Activated B cell treated with CpG ODN at 0.5 μM for 24 hours (primary cell): ENCODE data around the gene TMPRSS13. TPM values are rescaled to one million over a fixed set of nuclear protein-coding genes. Genes with fewer than 3 reads are reported as not detected.

ENCODE experiments used
- ATAC-seq: fragments of 200-7000 bp; cut with Tn5 transposase; one replicate; pipeline ENCODE4 v1.10.0; 2021; ENCODE audit warnings: low read depth, mild to moderate bottlenecking, moderate library complexity
- CTCF ChIA-PET: fragments of 350-600 bp; sonication (Branson Sonifier 250); formaldehyde crosslinking; loops from one replicate; lab custom pipeline; 2021; ENCODE audit warnings: antibody characterized with exemption; lab: Charles Lee
- POLR2A ChIA-PET: fragments of 350-600 bp; sonication (Branson Sonifier 250); formaldehyde crosslinking; loops from one replicate; lab custom pipeline; 2021; ENCODE audit warnings: antibody characterized with exemption; lab: Charles Lee
- DNase-seq: peaks from one replicate; pipeline ENCODE4 v3.0.0; 2022
- H3K27ac Mint-ChIP-seq: one replicate; pipeline ENCODE4 v1.8.0; 2020; ENCODE audit warnings: mixed read lengths
- H3K27me3 Mint-ChIP-seq: one replicate; pipeline ENCODE4 v1.8.0; 2021; ENCODE audit warnings: mixed read lengths
- H3K36me3 Mint-ChIP-seq: one replicate; pipeline ENCODE4 v1.8.0; 2021; ENCODE audit warnings: low read depth, mixed read lengths
- H3K4me1 Mint-ChIP-seq: one replicate; pipeline ENCODE4 v1.8.0; 2021; ENCODE audit warnings: mixed read lengths
- H3K4me3 Mint-ChIP-seq: one replicate; pipeline ENCODE4 v1.8.0; 2020; ENCODE audit warnings: mild to moderate bottlenecking, mixed read lengths
- H3K9me3 Mint-ChIP-seq: one replicate; pipeline ENCODE4 v1.8.0; 2020; ENCODE audit warnings: mixed read lengths
- CTCF ChIP-seq: fragments of 200-600 bp; IDR thresholded peaks from one replicate; pipeline ENCODE4 v1.8.0; 2022; ENCODE audit warnings: antibody characterized with exemption, mild to moderate bottlenecking
- intact Hi-C: fragments of 100-400 bp; cut with micrococcal nuclease; formaldehyde crosslinking; loops from one replicate; pipeline ENCODE4 v1.15.1; 2024
- total RNA-seq: library from RNA; stranded (reverse); gene quantifications from 2 replicates; pipeline ENCODE4 v1.2.3, GENCODE V29; 2022

Gene TMPRSS13
- total RNA-seq, 1 donor from 2014 or later: 3.7 TPM

DNA sequence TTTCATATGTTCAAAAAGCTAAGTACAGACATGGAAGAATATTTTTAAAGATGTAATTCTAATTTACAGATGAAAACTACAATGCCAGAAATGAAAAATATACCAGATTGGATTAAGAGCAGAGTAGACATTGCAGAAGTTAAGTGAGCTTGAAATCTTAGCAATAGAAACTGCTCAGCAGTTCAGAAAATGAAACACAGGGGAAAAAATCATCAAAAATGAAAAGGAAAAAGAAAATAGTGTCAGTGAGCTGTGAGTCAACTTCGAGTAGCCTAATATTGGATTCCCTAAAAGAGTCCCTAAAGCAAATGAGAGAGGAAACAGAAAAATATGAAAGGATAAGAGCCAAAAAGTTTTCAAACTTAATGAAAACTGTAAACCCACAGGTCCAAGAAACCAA is 31.2 kb upstream of the TMPRSS13 start:
- Mint-ChIP-seq H3K27ac (no peak overlapping the region), H3K9me3 (peaks cover 32% of the 10 kb centered on the region), H3K36me3 (peaks cover 24% of the 10 kb centered on the region), H3K4me1 (peaks cover 23% of the 10 kb centered on the region), H3K27me3 (no peaks in the 10 kb centered on the region), H3K4me3 (no peak overlapping the region)
- ATAC-seq: no peak
- intact Hi-C loops: no loop called here
- POLR2A ChIA-PET: interaction anchor here (0.6 to 1.2 kb wide), 6 partner anchors 9 to 64 kb away, joined by 3 to 13 read pairs (median 4); partner anchors contain the start of gene IL10RA
- CTCF ChIA-PET: interaction anchor here (1.0 to 1.5 kb wide), 5 partner anchors 10 to 152 kb away, joined by 3 to 6 read pairs (median 3); no protein-coding TSS in a partner anchor
- DNase-seq: no peak
- no peak for TF ChIP-seq CTCF

DNA sequence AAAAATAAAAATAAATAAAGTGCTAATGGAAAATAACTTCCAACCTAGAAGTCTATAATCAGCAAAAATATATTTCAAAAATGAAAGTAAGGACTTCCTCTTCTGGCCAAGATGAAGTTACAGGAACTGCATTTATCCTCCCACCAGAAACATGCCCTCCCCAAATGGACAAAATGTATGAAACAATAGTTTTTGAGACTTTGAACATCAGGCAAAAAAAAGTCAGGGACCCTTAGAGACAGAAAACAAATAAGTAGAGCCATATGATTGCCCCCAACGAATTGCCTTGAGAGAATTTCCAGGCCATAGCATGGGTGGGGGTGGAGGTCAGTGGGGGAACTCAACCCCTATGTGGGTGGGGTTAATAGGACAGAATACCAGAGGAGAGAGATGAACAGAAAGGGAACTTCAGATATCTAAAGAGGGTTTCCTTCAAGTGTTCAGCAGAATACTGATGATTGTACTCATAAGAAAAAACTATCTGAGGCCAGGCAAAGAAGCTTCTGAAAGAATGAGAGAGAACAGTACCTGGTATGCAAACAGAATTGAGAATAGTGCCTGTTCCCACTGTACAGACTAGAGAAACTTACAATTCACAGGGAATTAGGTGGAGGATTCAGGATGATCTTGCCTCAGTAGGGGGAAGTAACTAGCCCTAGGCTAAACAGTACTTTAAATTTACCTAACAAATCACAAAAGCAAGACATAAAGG is 30.4 kb upstream of the TMPRSS13 start:
- POLR2A ChIA-PET: interaction anchor here (0.7 to 1.2 kb wide), 4 partner anchors 20 to 28 kb away, joined by 3 to 5 read pairs (median 3); partner anchors contain the start of gene IL10RA
- intact Hi-C loops: loop anchor here (1.0 to 2.0 kb wide), 2 partner anchors 8 to 13 kb away; no protein-coding TSS in a partner anchor
- Mint-ChIP-seq H3K4me3 (peak overlapping the region; percentile 0), H3K4me1 (peaks cover 23% of the 10 kb centered on the region), H3K9me3 (peaks cover 32% of the 10 kb centered on the region), H3K27me3 (no peaks in the 10 kb centered on the region), H3K36me3 (peaks cover 24% of the 10 kb centered on the region), H3K27ac (peak overlapping the region; percentile 64)
- peak; percentile 47 for ATAC-seq
- TF ChIP-seq CTCF: no peak
- DNase-seq: no peak
- CTCF ChIA-PET: interaction anchor here (1.0 to 1.5 kb wide), 4 partner anchors 9 to 94 kb away, joined by 3 to 6 read pairs (median 4); no protein-coding TSS in a partner anchor

DNA sequence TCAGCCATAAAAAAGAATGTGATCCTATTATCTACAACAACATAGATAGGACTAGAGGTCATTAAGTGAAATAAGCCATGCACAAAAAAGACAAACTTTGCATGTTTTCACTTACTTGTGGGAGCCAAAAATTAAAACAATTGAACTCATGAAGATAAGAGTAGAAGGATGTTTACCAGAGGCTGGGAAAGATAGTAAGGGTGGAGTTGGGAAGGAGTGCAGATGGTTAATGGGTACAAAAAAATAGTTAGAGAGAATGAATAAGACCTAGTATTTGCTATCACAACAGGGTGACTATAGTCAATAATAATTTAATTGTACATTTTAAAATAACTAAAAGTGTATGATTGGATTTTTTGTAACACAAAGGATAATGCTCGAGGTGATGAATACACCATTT is 29.7 kb upstream of the TMPRSS13 start:
- intact Hi-C loops: loop anchor here (1.0 to 2.0 kb wide), 2 partner anchors 8 to 14 kb away; no protein-coding TSS in a partner anchor
- peaks cover 22% of the 10 kb centered on the region for H3K4me1 Mint-ChIP-seq
- no peak for ATAC-seq
- CTCF ChIA-PET: no interaction called here
- no peak overlapping the region for H3K27ac Mint-ChIP-seq
- POLR2A ChIA-PET: no interaction called here
- no peak for DNase-seq
- peaks cover 24% of the 10 kb centered on the region for H3K36me3 Mint-ChIP-seq
- H3K9me3 Mint-ChIP-seq: peaks cover 32% of the 10 kb centered on the region
- H3K27me3 Mint-ChIP-seq: no peaks in the 10 kb centered on the region
- H3K4me3 Mint-ChIP-seq: no peak overlapping the region
- TF ChIP-seq CTCF: no peak

DNA sequence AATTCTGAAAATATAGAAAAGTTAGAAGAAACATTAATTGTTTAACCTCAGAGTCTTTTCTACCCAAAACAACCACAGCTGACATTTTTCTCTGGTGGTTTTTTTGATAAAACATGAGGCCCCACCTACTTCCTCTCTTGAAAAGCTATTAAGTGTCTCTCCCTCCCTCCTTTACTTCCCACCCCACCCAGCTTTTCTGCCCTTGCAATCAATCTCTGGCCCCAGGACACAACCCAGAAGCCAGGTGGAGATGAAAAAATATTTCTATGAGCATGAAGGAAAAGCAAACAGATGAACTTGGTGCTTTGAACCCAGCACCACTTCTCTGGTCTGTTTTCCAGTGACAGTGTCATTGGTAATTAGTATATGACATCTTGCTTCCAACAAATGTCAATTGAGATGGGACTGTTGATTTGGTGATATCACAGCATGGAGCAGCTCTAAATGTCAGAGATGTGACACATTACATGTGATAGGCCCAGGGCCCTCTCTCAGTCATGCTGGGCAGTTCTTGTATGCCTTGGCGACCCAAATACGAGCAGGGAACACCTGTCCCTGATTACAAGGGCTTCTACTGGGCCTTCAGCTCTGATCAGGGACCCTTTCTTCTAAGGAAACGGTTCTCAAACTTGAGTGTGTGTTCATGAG is 23.9 kb upstream of the TMPRSS13 start:
- Mint-ChIP-seq H3K36me3 (peaks cover 13% of the 10 kb centered on the region), H3K27ac (peak overlapping the region; percentile 74), H3K9me3 (peaks cover 13% of the 10 kb centered on the region), H3K4me1 (peaks cover 54% of the 10 kb centered on the region), H3K4me3 (peak overlapping the region; percentile 47), H3K27me3 (no peaks in the 10 kb centered on the region)
- POLR2A ChIA-PET: interaction anchor here (0.6 to 13.3 kb wide), 7 partner anchors 11 to 137 kb away, joined by 3 to 930 read pairs (median 11); partner anchors contain the start of gene IL10RA
- TF ChIP-seq CTCF: no peak
- DNase-seq (no peak), ATAC-seq (no peak)
- intact Hi-C loops: loop anchor here (5.0 kb wide), 1 partner anchor 219 kb away; no protein-coding TSS in a partner anchor
- CTCF ChIA-PET: interaction anchor here (0.9 to 12.7 kb wide), 7 partner anchors 9 to 136 kb away, joined by 3 to 294 read pairs (median 3); partner anchors contain the start of gene IL10RA
